Stimulated activated CD8-positive, alpha-beta memory T cell treated with anti-CD3 and anti-CD28 coated beads, Interleukin-15, amount 100 ng/mL, for 1 hour (primary cell): ENCODE measurements around the gene TEX22.
"Not testable (repeated sequence)": the region's sequence is repeated elsewhere in the genome, so short reads cannot be mapped to it uniquely, and the experiment has no call there.

Experiments used
- DNase-seq: peaks from one replicate; pipeline ENCODE4 v3.0.0-alpha.2; 2020; ENCODE audit warnings: low read depth

The TEX22 gene

GRCh38 chr14:105398044-105398725 is at the start of gene TEX22:
Gene TEX22, plus strand, starts transcription at chr14:105398538. Its CDS starts 803 bp downstream, at chr14:105399341.
- peak; percentile 87 for DNase-seq

GRCh38 chr14:105348945-105349699 is 49.2 kb upstream of the TEX22 start:
- no peak for DNase-seq

- no peak for DNase-seq
Observed at GRCh38 chr14:105349992-105350391, 48.3 kb upstream of the TEX22 start.

- DNase-seq: no peak
Observed at GRCh38 chr14:105350450-105351244, 47.7 kb upstream of the TEX22 start.

- no peak for DNase-seq
Observed at GRCh38 chr14:105351410-105351809, 46.9 kb upstream of the TEX22 start.

- DNase-seq: peak; percentile 84
Observed at GRCh38 chr14:105351920-105352851, 46.2 kb upstream of the TEX22 start.

- DNase-seq: no peak
Observed at GRCh38 chr14:105353136-105353535, 45.2 kb upstream of the TEX22 start.

- DNase-seq: no peak
Observed at GRCh38 chr14:105354541-105354940, 43.8 kb upstream of the TEX22 start.

- no peak for DNase-seq
Observed at GRCh38 chr14:105355049-105355575, 43.2 kb upstream of the TEX22 start.

GRCh38 chr14:105355850-105356604 is 42.3 kb upstream of the TEX22 start:
- no peak for DNase-seq

- no peak for DNase-seq
Observed at GRCh38 chr14:105356927-105357326, 41.4 kb upstream of the TEX22 start.

- DNase-seq: no peak
Observed at GRCh38 chr14:105357626-105358025, 40.7 kb upstream of the TEX22 start.

GRCh38 chr14:105358140-105358846 is 40.0 kb upstream of the TEX22 start:
- DNase-seq: no peak

- no peak for DNase-seq
Observed at GRCh38 chr14:105358943-105359342, 39.4 kb upstream of the TEX22 start.

- DNase-seq: not testable (repeated sequence)
Observed at GRCh38 chr14:105361412-105361811, 36.9 kb upstream of the TEX22 start.

GRCh38 chr14:105363847-105364708 is 34.3 kb upstream of the TEX22 start:
- peak; percentile 17 for DNase-seq

- DNase-seq: no peak
Observed at GRCh38 chr14:105365101-105365500, 33.2 kb upstream of the TEX22 start.

GRCh38 chr14:105365681-105366080 is 32.7 kb upstream of the TEX22 start:
- no peak for DNase-seq
